GM23338 (cell line): Measurements from ENCODE around the gene LAMB3. TPM values are rescaled to one million over a fixed set of nuclear protein-coding genes. Genes with fewer than 3 reads are reported as not detected.

Experiments
- ATAC-seq: fragments of 200-7000 bp; cut with Tn5 transposase; 3 replicates; pipeline ENCODE4 v1.9.1; 2020
- DNase-seq: peaks from one replicate; pipeline ENCODE4 v3.0.0-alpha.2; 2015; ENCODE audit warnings: low spot score
- H2AFZ ChIP-seq: fragments of 200-600 bp; sonication (generic); 2 replicates; pipeline ENCODE4 v1.8.0; 2016; ENCODE audit warnings: antibody characterized with exemption, mild to moderate bottlenecking, moderate library complexity
- H3F3A ChIP-seq: fragments of 200-600 bp; sonication (generic); replicated peaks from 2 replicates; pipeline ENCODE4 v1.8.0; 2017; ENCODE audit warnings: antibody characterized with exemption, mixed run types, low read depth
- H3K27ac ChIP-seq: fragments of 200-600 bp; sonication (generic); 2 replicates; pipeline ENCODE4 v1.6.1; 2016; ENCODE audit warnings: low read depth
- H3K27me3 ChIP-seq: fragments of 200-600 bp; sonication (generic); 2 replicates; pipeline ENCODE4 v1.8.0; 2016; ENCODE audit warnings: mild to moderate bottlenecking, mixed run types, moderate library complexity; ENCODE audit not compliant: insufficient read depth
- H3K36me3 ChIP-seq: fragments of 200-600 bp; sonication (generic); 2 replicates; pipeline ENCODE4 v1.8.0; 2016; ENCODE audit warnings: mild to moderate bottlenecking; ENCODE audit not compliant: insufficient read depth
- H3K4me1 ChIP-seq: fragments of 200-600 bp; sonication (generic); 2 replicates; pipeline ENCODE4 v1.8.0; 2016; ENCODE audit warnings: mild to moderate bottlenecking, moderate library complexity; ENCODE audit not compliant: insufficient read depth
- H3K4me2 ChIP-seq: fragments of 200-600 bp; sonication (generic); 2 replicates; pipeline ENCODE4 v1.7.1; 2017; ENCODE audit warnings: mixed run types
- H3K4me3 ChIP-seq: fragments of 200-600 bp; sonication (generic); 2 replicates; pipeline ENCODE4 v1.6.1; 2016; ENCODE audit warnings: mixed run types
- H3K79me2 ChIP-seq: fragments of 200-600 bp; sonication (generic); replicated peaks from 2 replicates; pipeline ENCODE4 v1.8.0; 2017; ENCODE audit warnings: mild to moderate bottlenecking; ENCODE audit not compliant: insufficient read depth
- H3K9me2 ChIP-seq: fragments of 200-600 bp; sonication (generic); 2 replicates; pipeline ENCODE4 v1.8.0; 2017; ENCODE audit not compliant: insufficient read depth
- H4K20me1 ChIP-seq: fragments of 200-600 bp; sonication (generic); replicated peaks from 2 replicates; pipeline ENCODE4 v1.8.0; 2017; ENCODE audit warnings: mild to moderate bottlenecking; ENCODE audit not compliant: insufficient read depth
- H3K27ac Mint-ChIP-seq: 2 replicates; pipeline ENCODE4 v1.8.0; 2020; ENCODE audit warnings: inconsistent platforms, mild to moderate bottlenecking, moderate library complexity, mixed read lengths
- H3K27me3 Mint-ChIP-seq: 3 replicates; pipeline ENCODE4 v1.8.0; 2022; ENCODE audit warnings: low read depth, mild to moderate bottlenecking, moderate library complexity, mixed read lengths, inconsistent platforms; ENCODE audit not compliant: insufficient read depth, poor library complexity
- H3K36me3 Mint-ChIP-seq: 3 replicates; pipeline ENCODE4 v1.8.0; 2021; ENCODE audit warnings: low read depth, mild to moderate bottlenecking, inconsistent platforms, moderate library complexity, mixed read lengths
- H3K4me1 Mint-ChIP-seq: 3 replicates; pipeline ENCODE4 v1.8.0; 2020; ENCODE audit warnings: mild to moderate bottlenecking, inconsistent platforms, mixed read lengths
- H3K4me3 Mint-ChIP-seq: 3 replicates; pipeline ENCODE4 v1.8.0; 2021; ENCODE audit warnings: moderate library complexity, mild to moderate bottlenecking, inconsistent platforms, mixed read lengths
- H3K9me3 Mint-ChIP-seq: 3 replicates; pipeline ENCODE4 v1.8.0; 2020; ENCODE audit warnings: moderate library complexity, mild to moderate bottlenecking, inconsistent platforms, mixed read lengths
- CREB1 ChIP-seq: fragments of 250-450 bp; sonication (Bioruptor Pico); IDR thresholded peaks from 2 replicates; pipeline ENCODE4 v1.5.0; 2020; ENCODE audit warnings: low read depth, mild to moderate bottlenecking, moderate library complexity
- JUNB ChIP-seq: IDR thresholded peaks from one replicate; pipeline ENCODE4 v1.6.1; 2016; ENCODE audit warnings: antibody characterized with exemption; ENCODE audit not compliant: unreplicated experiment
- NANOG ChIP-seq: IDR thresholded peaks from 2 replicates; pipeline ENCODE4 v1.6.1; 2016; ENCODE audit warnings: antibody characterized with exemption, borderline replicate concordance
- REST ChIP-seq: IDR thresholded peaks from one replicate; pipeline ENCODE4 v1.6.1; 2018; ENCODE audit warnings: antibody characterized with exemption; ENCODE audit not compliant: unreplicated experiment
- STAT1 ChIP-seq: IDR thresholded peaks from one replicate; pipeline ENCODE4 v1.6.1; 2016; ENCODE audit warnings: antibody characterized with exemption; ENCODE audit not compliant: unreplicated experiment
- ZNF331 ChIP-seq: fragments of 250-450 bp; sonication (Bioruptor Pico); IDR thresholded peaks from 2 replicates; pipeline ENCODE4 v1.5.0; 2020; ENCODE audit warnings: low read depth, mild to moderate bottlenecking, moderate library complexity
- polyA plus RNA-seq: library from polyadenylated mRNA; unstranded; fragments of >200 nt; fragmentation: Nextera tagmentation; extraction: Ambion mirVana; gene quantifications from 2 replicates; pipeline ENCODE4 v1.2.1, GENCODE V29; 2016
- total RNA-seq: library from RNA; depleted of rRNA; stranded (reverse); fragments of >200 nt; shearing (Covaris generic); gene quantifications from 2 replicates; pipeline ENCODE4 v1.2.3, GENCODE V29; 2014
- TF ChIP-seq, protein P1 (sequence below), 2 experiments: fragments of 200-600 bp in 1 of 2; sonication (generic) in 1 of 2; conservative IDR thresholded peaks; 2 replicates each; pipeline versions ENCODE4 v1.5.1 to v1.6.1; 2016 to 2017; ENCODE audit warnings: antibody characterized with exemption in 2 of 2, low read depth in 2 of 2, mild to moderate bottlenecking in 2 of 2, moderate library complexity in 1 of 2

LAMB3 gene
- total and polyA plus RNA-seq, 2 experiments from 2014 or later: 0.05 to 0.52 TPM

GRCh38 chr1:209598227-209598626, 54.0 kb downstream of the LAMB3 start:
- H3K27ac Mint-ChIP-seq: no peak overlapping the region

DNA sequence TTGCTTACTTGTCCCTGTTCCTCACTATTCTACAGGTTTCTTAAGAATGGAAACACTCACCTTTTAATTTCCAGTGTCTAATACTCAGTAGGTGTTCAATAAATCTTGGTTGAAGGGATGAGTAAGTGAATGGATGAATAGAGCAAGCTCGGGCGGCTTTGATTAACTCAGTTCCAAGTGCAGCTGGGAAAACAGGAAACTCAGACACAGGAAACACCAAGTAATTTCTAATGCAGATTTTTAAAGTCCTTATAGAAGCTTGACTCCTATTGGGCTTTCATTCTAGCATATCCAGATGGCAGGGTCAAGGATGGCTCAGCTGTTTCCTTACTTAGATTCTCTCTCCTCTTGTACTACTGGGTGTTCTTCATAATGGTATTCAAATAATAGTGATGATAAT, 54.7 kb downstream of the LAMB3 start:
- Histone ChIP-seq H3F3A (no peaks in the 10 kb centered on the region), H4K20me1 (no peaks in the 10 kb centered on the region), H3K79me2 (no peaks in the 10 kb centered on the region), H3K4me1 (no peaks in the 10 kb centered on the region), H3K36me3 (no peaks in the 10 kb centered on the region), H3K9me2 (no peaks in the 10 kb centered on the region), H3K4me2 (no peak overlapping the region), H2AFZ (no peak overlapping the region), H3K4me3 (no peak overlapping the region), H3K27ac (no peak overlapping the region), H3K27me3 (no peaks in the 10 kb centered on the region)
- DNase-seq (no peak), ATAC-seq (no peak)
- Mint-ChIP-seq H3K4me1 (no peaks in the 10 kb centered on the region), H3K27ac (no peak overlapping the region), H3K9me3 (no peaks in the 10 kb centered on the region), H3K27me3 (no peaks in the 10 kb centered on the region), H3K36me3 (no peaks in the 10 kb centered on the region), H3K4me3 (no peak overlapping the region)
- TF ChIP-seq JUNB: no peak

More at GRCh38 chr1:209598227-209598626, 54.0 kb downstream of the LAMB3 start:
- H3K9me3 Mint-ChIP-seq: no peaks in the 10 kb centered on the region
- H3K4me2 ChIP-seq: no peak overlapping the region
- H3K4me3 Mint-ChIP-seq: no peak overlapping the region
- H3K36me3 ChIP-seq: no peaks in the 10 kb centered on the region
- TF ChIP-seq STAT1: no peak
- no peak for TF ChIP-seq JUNB
- TF ChIP-seq REST: no peak
- no peak for TF ChIP-seq NANOG
- TF ChIP-seq CREB1: no peak
- TF ChIP-seq, protein P1, sequence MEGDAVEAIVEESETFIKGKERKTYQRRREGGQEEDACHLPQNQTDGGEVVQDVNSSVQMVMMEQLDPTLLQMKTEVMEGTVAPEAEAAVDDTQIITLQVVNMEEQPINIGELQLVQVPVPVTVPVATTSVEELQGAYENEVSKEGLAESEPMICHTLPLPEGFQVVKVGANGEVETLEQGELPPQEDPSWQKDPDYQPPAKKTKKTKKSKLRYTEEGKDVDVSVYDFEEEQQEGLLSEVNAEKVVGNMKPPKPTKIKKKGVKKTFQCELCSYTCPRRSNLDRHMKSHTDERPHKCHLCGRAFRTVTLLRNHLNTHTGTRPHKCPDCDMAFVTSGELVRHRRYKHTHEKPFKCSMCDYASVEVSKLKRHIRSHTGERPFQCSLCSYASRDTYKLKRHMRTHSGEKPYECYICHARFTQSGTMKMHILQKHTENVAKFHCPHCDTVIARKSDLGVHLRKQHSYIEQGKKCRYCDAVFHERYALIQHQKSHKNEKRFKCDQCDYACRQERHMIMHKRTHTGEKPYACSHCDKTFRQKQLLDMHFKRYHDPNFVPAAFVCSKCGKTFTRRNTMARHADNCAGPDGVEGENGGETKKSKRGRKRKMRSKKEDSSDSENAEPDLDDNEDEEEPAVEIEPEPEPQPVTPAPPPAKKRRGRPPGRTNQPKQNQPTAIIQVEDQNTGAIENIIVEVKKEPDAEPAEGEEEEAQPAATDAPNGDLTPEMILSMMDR (conservative IDR thresholded peaks at IDR 0.05; ENCODE audit: low read depth in 2 of 2): no peak
- no peak for TF ChIP-seq ZNF331 (CRISPR knock-in tag)
- no peak overlapping the region for H3K27ac ChIP-seq
- H2AFZ ChIP-seq: no peak overlapping the region
- no peak overlapping the region for H3K4me3 ChIP-seq
- no peaks in the 10 kb centered on the region for H3F3A ChIP-seq
- no peaks in the 10 kb centered on the region for H3K4me1 Mint-ChIP-seq
- H3K79me2 ChIP-seq: no peaks in the 10 kb centered on the region
- no peaks in the 10 kb centered on the region for H3K27me3 Mint-ChIP-seq
- no peaks in the 10 kb centered on the region for H3K4me1 ChIP-seq
- DNase-seq: no peak
- ATAC-seq: no peak
- no peaks in the 10 kb centered on the region for H3K9me2 ChIP-seq
- no peaks in the 10 kb centered on the region for H4K20me1 ChIP-seq
- no peaks in the 10 kb centered on the region for H3K36me3 Mint-ChIP-seq
- no peaks in the 10 kb centered on the region for H3K27me3 ChIP-seq
